PC-9 (cell line): ENCODE measurements around the gene ADGRL3.

Source experiments
- EZH2 ChIP-seq: fragments of 200-600 bp; sonication (generic); IDR thresholded peaks from 2 replicates; pipeline ENCODE4 v1.8.0; 2017; ENCODE audit warnings: antibody characterized with exemption, low read depth
- TF ChIP-seq, protein P1 (sequence below): fragments of 200-600 bp; sonication (generic); conservative IDR thresholded peaks from 2 replicates; pipeline ENCODE4 v1.6.1; 2017; ENCODE audit warnings: mixed run types, antibody characterized with exemption, mild to moderate bottlenecking, moderate library complexity

DNA sequence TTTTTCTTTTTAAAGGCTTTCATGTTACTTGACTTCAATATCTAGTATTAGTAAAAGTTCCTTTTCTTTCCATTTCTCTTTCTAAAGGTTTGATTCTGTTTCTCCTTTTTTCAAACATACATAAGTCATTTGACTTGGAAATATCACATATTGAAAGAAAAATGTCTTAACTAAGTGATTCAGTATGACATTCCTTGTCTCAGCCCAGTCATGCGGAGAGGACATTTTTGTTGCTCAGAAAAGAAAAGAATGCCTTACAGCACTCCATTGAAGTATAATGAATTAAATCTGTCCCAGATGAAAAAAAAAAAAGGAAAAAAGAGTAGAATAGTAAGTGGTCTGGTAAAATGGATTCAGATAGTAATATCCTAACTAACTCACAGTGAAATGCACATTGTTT is 466.1 kb downstream of the ADGRL3 start:
- TF ChIP-seq, protein P1, sequence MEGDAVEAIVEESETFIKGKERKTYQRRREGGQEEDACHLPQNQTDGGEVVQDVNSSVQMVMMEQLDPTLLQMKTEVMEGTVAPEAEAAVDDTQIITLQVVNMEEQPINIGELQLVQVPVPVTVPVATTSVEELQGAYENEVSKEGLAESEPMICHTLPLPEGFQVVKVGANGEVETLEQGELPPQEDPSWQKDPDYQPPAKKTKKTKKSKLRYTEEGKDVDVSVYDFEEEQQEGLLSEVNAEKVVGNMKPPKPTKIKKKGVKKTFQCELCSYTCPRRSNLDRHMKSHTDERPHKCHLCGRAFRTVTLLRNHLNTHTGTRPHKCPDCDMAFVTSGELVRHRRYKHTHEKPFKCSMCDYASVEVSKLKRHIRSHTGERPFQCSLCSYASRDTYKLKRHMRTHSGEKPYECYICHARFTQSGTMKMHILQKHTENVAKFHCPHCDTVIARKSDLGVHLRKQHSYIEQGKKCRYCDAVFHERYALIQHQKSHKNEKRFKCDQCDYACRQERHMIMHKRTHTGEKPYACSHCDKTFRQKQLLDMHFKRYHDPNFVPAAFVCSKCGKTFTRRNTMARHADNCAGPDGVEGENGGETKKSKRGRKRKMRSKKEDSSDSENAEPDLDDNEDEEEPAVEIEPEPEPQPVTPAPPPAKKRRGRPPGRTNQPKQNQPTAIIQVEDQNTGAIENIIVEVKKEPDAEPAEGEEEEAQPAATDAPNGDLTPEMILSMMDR: no peak
- no peak for TF ChIP-seq EZH2
